Peyer's patch (tissue), 4 donors: ENCODE results near the gene PLG.

Experiments used
- POLR2A ChIP-seq, 2 donors: fragments of 450-650 bp; IDR thresholded peaks; one replicate each; pipeline ENCODE4 v1.5.1; 2017; ENCODE audit warnings: antibody characterized with exemption in 2 of 2, mild to moderate bottlenecking in 2 of 2, moderate library complexity in 2 of 2
- TF ChIP-seq, protein P1 (sequence below), 6 experiments: fragments of 450-650 bp in 4 of 6; fragments of 200-600 bp in 2 of 6; sonication (generic) in 1 of 6; IDR thresholded peaks; one replicate each; pipeline ENCODE4 v1.5.1; 2017 to 2019; ENCODE audit warnings: antibody characterized with exemption in 6 of 6, mild to moderate bottlenecking in 3 of 6, moderate library complexity in 1 of 6

DNA sequence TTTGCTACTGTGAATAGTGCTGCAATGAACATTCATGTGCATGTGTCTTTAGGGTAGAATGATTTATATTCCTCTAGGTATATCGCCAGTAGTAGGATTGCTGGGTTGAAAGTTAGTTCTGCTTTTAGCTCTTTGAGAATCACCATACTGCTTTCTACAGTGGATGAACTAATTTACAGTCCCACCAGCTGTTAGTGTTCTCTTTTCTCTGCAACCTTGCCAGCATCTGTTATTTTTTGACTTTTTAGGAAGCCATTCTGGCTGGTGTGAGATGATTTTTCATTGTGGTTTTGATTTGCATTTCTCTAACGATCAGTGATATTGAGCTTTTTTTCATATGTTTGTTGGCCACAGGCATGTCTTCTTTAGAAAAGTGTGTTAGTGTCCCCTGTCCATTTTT lies 40.0 kb downstream of the PLG start:
- TF ChIP-seq, protein P1, sequence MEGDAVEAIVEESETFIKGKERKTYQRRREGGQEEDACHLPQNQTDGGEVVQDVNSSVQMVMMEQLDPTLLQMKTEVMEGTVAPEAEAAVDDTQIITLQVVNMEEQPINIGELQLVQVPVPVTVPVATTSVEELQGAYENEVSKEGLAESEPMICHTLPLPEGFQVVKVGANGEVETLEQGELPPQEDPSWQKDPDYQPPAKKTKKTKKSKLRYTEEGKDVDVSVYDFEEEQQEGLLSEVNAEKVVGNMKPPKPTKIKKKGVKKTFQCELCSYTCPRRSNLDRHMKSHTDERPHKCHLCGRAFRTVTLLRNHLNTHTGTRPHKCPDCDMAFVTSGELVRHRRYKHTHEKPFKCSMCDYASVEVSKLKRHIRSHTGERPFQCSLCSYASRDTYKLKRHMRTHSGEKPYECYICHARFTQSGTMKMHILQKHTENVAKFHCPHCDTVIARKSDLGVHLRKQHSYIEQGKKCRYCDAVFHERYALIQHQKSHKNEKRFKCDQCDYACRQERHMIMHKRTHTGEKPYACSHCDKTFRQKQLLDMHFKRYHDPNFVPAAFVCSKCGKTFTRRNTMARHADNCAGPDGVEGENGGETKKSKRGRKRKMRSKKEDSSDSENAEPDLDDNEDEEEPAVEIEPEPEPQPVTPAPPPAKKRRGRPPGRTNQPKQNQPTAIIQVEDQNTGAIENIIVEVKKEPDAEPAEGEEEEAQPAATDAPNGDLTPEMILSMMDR (IDR thresholded peaks at IDR 0.05): no peak
- no peak for TF ChIP-seq POLR2A (IDR thresholded peaks at IDR 0.05)
